Activated CD8-positive, alpha-beta memory T cell treated with anti-CD3 and anti-CD28 coated beads, Interleukin-2, amount 50 U/mL, for 48 hours (primary cell): ENCODE measurements around the gene USP40.

Experiments
- DNase-seq: peaks from one replicate; pipeline ENCODE4 v3.0.0-alpha.2; 2020

The USP40 gene

DNA sequence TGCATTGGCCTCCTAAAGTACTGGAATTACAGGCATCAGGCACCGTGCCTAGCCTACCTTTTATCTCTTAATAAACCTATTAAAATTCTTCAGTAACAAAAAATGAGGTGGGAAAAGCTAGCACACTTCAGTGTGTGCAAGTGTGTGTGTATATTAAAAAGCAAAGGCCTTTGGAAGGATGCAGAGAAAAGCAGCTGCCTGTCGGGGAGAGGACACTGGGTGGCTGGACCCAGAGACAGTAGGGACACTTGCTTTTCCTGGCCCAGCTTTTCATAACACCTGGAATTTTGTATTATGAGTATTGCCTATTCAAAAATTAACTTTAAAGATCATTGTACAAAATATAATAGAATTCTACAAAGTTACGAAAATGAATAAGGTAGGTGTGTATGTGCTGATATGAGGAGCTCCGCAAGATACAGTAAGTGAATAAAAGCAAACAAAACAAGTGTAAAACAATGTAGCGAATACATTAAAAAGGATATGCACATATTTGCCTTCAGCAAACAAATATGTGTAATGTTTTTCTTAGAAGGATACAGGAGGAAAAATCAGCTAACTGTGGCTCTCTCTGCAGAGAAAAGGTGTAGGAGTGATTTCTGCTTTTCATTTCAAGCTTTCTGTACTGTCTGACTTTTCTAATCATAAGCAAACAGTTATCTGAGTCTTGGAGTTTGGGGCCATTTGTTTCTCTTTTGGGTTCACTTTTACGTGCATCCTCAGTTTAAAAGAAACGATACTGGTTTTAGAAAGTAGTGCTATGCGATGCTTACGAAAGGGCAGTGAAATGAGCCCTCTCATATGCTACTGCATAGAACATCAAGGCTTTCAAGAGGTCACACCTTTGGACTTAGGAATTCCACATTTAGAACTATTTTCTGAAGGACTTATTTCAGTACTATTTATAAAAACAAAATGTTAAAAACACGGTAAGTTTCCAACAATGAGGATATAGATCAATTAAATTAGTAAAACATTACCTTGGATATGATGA, 70.8 kb downstream of the USP40 start:
- DNase-seq: no peak

DNA sequence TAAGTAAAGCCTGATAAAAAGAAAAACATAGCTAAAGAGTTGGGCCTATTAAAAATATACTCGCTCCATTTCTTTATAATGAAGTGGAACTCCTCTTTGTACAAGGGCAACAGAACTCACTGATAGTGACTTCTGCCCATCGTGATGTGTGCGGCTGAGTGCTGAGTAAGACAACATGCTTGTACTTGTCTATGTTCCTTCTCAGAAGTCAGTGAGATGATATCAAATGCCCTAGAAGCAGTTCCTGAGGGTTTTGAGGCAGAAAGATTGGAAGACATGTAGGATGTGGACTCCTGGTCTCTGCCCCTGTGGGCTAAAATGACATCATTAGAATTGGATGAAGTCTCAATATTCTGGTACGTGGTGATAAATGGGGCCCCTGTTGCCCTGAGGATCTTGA, 73.8 kb downstream of the USP40 start:
- DNase-seq: no peak

DNA sequence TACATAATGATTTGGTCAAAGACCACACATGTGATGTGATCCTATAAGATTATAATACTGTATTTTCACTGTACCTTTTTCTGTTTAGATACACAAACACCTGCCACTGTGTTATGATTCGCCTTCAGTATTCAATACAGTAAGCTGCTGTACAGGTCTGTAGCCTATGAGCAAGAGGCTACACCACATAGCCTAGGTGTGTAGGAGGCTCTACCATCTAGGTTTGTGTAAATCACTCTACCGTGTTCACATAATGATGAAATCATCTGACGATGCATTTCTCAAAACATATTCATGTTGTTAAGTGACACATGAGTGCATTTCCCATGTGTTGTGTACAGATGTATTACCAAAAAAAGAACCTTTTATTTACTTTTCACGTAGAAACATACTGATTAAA, 74.5 kb downstream of the USP40 start:
- no peak for DNase-seq

DNA sequence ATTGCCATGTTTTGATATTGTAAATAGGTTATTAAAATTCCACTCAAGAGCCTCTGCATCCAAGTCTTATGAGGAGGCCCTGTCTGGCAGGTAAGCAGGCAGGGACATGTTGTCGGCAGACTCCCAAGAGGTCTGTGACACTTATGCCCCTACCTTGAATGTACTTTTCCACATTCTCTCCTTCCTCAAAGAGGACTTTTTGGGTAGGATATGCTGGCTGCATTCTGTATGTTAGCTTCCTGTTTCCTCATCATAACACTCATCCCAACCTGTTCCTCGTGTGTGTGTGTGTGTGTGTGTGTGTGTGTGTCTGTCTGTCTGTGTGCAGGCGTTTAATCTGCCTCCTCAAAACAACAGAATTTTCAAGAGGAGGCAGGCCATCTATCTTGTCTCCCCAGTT, 75.3 kb downstream of the USP40 start:
- no peak for DNase-seq

DNA sequence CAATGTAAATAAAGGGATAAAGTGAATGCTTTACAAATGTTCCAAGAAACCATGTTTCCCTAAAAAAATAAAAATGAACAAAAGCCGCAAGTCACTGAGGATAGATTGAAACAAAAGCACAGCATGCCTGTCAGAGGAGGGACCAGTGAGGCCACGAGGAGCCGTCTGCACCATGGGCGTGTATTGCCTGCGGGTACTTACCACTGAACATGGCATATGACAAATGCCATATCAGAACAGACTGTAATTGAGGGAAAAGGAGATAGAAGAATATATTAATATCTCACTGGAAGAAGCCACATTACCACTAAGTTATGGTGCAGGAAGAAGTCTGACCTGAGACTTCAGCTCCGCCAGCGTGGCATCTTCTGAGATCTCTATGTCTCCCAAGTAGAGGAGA, 75.8 kb downstream of the USP40 start:
- DNase-seq: no peak

DNA sequence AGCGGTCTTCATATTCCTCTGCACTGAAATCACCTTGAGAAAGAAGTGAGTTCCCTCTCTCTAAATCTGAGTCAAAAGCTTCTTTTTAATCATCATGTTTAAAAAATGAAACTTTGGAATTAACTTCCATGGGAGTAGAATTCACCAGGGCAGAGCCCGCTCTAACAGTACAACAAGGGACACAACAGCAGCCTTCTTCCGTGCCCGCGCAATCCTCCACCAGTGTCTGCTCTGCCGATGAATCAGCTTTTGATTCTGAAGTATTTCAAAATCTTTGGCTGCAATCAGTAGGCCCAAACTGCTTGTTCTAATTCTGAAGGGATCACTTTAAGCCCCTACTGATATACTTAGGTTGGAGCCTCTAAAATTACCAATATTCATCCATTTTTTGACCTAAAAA, 76.9 kb downstream of the USP40 start:
- DNase-seq: no peak

DNA sequence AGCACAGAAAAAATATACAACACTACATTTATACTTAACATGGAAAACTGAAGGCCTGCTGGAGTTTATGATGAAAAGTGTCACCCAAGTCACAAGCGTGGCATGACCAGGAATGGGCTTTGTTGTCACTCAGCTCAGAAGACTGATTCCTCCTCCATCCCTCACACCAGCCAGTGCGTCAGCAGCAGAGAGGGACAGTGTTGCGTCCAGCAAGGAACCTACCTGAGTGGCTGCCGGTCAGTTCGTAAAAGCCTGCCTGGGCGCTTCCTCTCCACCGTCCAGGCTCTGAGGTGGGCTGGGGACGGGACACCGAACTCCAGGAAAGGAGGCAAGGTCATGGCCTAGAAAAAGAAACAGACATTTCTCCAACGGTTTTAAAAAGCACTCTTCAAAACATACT, 77.4 kb downstream of the USP40 start:
- DNase-seq: no peak

DNA sequence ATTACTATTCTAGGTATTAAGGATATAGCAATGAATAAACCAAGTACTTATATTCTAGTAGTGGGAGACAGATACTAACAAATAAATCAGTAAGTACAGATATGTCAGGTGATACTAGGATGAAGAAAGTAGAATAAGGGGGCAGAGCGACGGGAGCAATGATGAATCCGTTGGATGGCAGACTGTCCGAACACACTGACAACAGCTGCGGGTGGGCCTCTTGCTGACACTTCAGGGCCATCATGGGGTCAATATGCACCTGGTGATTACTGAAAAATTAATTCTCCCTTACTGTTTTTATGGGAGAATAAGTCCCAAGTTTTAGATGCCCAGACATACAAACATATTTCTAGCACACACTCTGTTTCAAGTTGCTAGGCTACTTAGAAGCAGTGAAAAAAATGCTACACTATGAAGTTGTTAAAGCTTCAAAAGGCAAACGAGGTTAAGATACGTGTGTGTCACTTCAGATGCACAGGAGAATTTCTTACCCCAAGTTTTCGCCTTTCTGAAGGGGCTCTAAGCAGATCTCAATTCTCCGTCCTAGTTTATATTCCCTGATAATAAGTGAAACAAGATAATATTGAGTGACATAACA, 78.7 kb downstream of the USP40 start:
- no peak for DNase-seq

DNA sequence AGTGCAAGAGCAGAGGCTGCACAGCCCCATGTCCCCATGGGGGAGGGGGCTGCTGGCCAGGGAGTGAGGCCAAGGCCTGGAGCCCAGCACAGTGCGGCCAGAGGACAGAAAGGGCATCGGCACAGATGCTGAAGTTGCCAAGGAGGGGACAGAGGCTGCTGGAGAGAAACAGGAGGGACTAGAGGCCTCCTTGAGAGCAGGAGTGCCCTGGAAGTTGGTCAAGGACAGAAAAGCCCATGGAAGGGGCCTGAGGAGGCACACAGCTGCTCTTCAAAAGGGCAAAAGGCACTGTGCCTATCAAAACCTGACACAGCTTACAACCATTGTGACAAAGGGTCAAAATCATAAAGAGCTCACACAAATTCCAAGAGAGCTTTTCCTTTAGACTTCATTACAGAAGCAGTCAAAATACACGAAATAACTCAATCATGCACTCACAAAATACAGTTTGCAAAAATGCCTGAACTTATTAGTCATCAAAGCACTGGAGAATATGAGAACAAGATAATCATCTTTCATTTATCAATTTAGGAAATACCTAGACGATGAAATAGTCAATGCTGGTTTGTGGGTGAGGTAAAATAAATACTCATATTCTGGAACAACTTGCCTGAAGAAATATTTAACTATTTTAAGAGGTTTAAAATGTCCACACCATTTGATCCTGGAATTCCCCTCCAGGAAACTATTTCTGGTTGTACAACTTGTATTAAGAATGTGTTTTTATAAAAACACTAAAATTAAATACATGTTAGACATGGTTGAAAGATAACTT, 79.6 kb downstream of the USP40 start:
- no peak for DNase-seq

DNA sequence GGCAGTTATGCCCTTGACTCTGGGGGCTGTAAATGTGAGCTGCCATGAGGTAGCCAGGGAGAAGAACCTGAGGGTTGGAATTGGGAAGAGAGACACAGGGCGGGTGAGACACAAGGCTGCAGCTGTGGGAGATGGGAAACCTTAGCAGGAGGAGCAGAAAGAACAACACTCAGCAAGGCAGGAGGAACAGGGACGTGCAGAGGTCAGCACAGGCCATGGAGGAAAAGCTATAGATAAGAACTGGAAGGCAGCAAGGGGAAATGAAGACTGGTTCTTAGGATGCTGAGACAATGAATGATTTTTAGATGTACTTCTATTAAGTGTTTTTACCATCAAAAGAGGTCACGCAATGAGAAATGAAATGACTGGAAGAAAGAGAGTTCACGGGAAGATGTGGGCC, 80.2 kb downstream of the USP40 start:
- DNase-seq: no peak

DNA sequence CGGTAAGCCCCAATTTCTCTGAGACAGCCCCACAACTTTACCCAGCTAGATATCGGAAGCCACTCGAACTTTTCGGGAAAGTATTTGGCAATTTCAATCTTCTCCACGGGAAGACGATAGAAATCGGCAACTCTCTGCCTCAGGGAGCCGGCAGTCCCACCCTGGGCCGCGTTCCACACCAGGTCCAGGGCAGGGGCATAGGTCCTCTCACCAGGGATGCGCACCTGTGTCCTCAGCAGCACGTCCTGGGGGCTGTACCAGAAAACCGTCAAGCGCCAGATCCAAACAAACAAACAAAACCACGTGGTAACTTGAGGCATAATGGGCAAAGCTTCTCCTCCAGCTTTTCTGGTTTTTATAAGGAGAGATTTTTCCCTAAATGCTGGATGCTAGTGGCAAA, 80.9 kb downstream of the USP40 start:
- no peak for DNase-seq

DNA sequence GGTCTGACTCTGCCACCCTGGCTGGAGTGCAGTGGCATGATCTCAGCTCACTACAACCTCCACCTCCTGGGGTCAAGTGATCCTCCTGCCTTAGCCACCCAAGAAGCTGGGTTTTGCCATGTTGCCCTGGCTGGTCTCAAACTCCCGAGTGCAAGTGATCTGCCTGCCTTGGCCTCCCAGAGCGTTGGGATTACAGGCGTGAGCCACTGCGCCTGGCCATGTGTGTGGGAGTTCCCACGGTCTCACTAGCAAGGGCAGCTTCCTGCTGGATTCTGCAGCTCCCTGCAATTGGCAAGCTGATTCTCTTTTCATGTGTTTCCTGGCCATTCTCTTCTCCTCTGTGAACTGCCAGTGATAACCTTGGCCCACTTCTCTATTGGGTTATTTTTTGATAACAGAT, 84.0 kb downstream of the USP40 start:
- no peak for DNase-seq

DNA sequence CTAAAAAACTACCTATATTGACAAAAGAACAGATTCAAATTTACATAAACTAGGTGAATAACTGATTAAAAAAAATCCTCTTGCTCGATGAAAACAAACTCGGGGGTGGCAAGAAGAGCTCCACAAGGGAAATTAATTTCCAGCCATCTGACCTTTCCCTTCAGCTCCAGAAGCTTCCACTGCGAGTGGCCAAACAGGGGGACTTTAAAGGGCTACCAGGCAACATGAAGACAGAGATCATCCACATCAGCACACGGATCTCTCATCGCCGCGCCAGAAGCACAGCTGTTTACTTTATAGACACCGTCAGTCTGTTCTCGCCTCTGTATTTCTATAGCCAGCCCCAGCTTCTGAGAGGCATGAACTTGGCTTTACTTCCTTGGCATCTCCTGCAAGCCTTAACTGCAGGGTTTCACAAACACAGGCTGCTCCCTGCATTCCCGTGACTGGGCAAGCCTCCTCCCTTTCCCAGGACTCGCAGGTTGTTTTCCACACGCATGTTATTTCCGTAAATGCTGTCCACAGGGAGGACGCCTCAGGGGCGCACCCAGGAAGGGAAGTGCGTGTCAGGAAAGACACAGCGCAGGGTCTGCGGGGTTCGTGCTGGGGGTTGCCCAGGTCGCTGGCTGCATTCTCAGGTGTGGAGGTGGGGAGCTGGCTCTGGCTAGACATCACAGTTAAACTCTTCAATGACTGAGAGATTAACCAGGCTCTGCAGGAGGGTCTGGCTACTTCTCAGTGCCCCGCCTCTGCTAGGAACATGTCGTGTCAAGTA, 85.0 kb downstream of the USP40 start:
- DNase-seq: no peak

DNA sequence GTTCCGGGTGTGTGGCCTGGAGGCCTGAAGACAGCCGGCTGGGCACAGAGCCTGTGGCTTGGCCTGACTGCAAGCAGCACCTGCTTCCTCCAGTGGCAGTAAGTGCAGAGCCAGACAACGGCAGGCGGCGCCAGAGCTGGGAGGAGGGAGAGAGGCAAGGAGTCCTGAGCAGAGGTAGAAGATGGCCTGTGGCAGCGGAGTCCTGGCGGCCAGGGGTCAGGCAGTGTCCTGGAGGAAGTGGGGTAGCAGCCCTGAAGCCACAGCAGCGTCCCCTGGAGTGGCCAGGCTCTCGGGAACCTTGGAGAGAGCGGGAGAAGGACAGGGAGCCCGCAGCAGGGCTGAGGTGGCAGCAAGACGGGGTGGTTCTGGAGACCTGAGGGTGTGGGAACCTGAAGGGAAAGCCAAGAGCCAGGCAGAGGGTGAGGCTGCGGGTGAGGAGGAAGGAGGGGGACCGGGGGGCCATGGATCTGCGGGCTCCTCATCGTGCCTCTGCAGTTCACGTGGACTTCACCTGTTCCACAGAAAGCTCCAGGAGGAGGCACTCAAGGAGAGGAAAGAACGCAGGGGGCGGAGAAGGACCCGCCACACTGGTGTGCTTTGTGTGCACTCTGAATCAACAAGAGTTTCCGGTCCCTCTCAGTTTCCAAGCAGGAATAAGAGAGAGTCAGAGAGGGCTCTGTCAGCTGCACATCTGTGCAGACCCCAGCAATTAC, 85.9 kb downstream of the USP40 start:
- no peak for DNase-seq

DNA sequence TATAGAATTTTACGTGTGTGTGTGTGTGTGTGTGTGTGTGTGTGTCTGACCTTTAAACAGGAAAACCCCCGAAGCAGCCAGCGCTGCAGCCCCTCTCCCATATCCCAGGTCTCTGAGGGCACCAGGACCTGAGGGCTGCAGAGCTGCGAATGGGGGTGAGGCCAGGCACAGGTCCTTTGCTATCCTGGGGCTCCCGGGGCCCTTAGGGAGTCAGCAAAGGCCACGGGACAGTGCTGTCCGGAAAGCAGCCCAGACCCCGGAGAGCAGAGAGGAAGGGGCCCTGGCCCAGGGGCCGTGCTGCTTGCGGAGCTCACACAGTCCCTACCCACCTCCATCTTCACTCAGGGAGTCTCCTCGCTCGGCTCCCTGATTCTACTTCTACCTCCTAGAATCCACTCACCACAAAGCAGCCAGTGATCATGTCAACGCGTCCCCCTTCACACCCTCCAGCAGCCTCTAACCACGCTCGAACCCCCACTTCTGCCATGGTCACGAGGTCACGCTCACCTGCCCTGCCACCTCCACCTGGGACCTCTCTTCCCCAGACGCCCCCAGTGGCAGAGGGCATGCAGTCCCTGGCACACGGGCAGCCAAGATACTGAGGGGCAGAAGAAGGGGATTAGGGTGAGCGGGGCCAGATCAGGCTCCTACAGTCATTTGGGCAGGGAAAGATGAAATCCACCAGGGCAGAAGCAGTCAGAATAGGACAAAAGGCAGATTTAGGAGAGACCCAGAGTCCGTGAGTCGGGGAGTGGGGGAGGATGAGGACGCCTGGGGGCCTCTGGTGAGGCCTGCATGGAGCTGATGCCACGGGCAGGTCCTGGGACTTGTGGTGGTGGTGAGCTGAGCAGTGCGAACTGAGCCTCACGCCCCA, 86.7 kb downstream of the USP40 start:
- no peak for DNase-seq

DNA sequence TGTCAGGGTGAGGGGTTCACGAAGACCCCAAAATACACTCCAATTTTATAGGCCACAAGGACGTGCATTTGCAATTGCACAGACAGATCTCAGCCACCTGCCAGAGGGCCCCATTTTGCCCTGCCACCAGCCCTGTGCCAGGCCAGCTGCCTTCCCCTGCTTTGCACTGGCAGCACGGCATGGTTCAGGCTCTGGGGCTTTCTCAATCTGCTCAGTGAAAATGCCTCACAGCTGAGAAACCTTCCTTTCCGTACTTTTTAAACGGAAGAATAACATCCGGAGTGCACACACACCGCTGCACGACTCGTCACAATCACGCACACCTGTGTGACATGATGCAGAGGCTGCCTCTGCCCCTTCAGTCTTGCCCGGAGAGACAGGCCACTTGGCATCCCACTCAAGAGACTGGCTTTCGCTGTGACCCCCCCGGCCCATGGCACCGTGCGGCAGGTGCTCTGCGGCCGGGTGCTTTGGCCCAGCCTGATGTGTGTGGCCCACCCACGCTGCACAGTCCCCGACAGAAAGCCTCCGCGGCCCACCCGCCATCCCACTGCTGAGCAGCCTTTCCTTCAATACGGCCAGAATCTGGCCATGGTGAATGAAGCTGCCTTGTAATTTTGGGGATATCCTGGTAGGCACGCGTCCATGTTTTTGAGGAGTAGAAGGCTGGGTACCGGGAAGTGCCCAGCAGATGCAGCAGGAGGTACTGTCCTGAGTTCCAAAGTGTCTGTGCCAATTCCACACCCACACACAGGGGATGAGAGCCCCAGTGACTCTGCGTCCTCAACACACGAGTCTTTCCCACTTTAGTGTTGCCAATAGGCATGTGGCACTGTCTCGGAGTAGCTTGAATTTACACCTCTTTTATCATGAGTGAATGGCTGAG, 88.8 kb downstream of the USP40 start:
- DNase-seq: no peak

DNA sequence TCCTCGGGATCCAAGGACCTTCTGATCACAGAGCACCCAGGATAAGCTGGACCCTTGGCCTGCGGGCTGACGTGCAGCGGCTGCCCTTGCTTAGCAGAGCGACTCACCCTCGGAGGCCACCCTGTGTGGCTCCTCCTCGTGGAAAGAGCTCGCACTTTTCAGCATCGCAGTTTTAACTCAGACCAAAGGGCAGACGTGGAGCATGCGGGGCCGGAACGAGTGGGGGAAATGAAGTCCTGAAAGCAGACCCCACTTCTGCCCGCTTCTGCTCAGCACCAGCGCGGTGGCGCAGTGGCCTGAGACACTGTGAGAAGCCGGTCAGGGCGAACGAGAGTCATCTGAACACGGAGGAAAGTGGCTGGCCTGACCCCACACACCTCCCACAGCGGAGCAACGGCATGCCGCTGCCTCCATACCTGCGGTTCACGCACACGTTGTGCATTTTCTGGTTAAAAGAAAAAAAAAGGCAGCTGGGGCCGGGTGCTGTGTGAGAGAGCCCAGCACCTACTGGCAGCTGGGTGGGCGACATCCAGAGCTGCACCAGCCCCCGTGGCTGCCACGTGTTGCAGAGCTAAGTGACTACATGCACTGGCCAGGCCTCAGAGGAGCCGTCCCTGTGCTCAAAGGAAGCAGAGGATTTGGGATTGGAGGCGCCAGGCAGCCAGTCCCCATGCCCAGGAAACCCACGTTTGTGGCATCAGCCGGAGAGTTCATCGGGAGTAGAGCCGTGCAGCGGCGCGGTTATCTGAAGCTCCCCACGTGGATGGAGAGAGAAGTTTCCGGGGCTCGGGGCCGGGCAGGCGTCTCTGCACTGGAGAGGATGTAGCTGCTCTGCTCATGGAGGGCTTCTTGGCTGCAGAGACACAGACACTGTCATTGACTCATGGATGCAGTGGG, 89.7 kb downstream of the USP40 start:
- no peak for DNase-seq

DNA sequence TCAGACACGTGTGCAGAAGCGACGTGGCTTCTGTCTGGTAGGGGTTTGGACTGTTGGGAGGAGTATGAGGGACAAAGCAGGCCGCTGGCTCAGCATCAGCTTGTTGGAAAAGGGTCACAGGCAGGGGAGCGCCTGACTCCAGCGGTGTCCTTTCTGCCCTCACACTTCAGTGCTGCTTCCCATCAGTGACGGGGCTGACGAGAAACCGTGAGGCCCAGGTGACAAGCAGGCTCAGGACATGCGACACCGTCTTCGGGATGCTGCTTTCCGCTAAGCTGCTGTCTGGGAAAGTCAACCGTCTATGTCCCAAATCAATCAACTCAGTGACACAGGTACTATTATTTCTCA, 90.5 kb downstream of the USP40 start:
- DNase-seq: no peak
